Adrenal gland (tissue), 5 donors: ENCODE data around the gene ARID5B.

Experiments used
- POLR2A ChIP-seq, 2 donors: fragments of 450-650 bp; IDR thresholded peaks; one replicate each; pipeline ENCODE4 v1.6.1; 2017; ENCODE audit warnings: antibody characterized with exemption in 2 of 2, mild to moderate bottlenecking in 2 of 2, moderate library complexity in 1 of 2
- TF ChIP-seq, protein P1 (sequence below), 6 experiments: fragments of 450-650 bp in 4 of 6; fragments of 200-600 bp in 2 of 6; sonication (generic) in 1 of 6; IDR thresholded peaks; 1 replicate in 5 of 6; 2 replicates in 1 of 6; pipeline versions ENCODE4 v1.5.1 to v1.8.0; 2016 to 2021; ENCODE audit warnings: antibody characterized with exemption in 6 of 6, mild to moderate bottlenecking in 2 of 6, moderate library complexity in 1 of 6
- donor health status: DM: no; HTN: no; CAD: no.

- TF ChIP-seq, protein P1, sequence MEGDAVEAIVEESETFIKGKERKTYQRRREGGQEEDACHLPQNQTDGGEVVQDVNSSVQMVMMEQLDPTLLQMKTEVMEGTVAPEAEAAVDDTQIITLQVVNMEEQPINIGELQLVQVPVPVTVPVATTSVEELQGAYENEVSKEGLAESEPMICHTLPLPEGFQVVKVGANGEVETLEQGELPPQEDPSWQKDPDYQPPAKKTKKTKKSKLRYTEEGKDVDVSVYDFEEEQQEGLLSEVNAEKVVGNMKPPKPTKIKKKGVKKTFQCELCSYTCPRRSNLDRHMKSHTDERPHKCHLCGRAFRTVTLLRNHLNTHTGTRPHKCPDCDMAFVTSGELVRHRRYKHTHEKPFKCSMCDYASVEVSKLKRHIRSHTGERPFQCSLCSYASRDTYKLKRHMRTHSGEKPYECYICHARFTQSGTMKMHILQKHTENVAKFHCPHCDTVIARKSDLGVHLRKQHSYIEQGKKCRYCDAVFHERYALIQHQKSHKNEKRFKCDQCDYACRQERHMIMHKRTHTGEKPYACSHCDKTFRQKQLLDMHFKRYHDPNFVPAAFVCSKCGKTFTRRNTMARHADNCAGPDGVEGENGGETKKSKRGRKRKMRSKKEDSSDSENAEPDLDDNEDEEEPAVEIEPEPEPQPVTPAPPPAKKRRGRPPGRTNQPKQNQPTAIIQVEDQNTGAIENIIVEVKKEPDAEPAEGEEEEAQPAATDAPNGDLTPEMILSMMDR (IDR thresholded peaks at IDR 0.05), result no peak
- no peak for TF ChIP-seq POLR2A (IDR thresholded peaks at IDR 0.05)
These were observed 81.8 kb downstream of the ARID5B start for GRCh38 chr10:61983255-61983654.
